Measurements from ENCODE around the gene LPIN3. TPM values are rescaled to one million over a fixed set of nuclear protein-coding genes. Genes with fewer than 3 reads are reported as not detected.
"Not testable (repeated sequence)": the region's sequence is repeated elsewhere in the genome, so short reads cannot be mapped to it uniquely, and the experiment has no call there.

Gene LPIN3
- total RNA-seq: 0.16 TPM

DNA sequence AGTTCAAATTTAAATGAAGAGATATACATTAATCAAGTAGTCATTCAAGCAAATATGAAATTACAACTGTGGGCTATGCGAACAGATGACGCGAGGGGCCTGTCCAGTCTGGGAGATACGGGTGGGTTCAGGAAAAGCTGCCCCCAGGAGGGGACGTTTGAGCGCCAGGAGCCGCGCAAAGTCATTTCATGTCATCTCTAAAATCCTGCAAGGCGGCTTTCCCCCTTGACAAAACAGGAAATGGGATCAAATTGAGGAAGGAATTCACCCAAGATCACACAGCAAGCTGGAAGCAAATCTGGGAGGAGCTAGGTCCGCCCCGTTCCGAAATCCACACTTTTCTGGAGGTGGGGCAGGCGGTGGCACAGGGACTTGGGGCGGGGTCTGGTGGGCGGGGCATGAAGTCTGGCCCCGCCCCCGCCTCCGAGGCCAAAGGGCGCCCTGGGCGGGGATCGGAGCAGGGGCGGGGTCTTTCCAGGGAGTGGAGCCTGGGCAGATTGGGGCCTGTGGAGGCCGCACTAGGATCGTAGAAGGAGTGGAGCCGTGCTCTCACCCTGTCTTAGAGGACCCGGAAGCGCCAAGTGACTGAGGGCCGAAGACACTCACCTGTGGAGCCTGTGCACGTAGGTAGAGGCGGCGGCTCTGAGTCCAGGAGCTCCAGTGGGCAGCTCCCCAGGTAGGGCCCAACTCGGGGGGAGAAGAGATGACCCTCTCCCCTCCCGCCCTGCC, at the start of gene LPIN3:
Gene LPIN3, plus strand, starts transcription at position 495 of the 729 bp plus-strand sequence. CDS start 4,983 bp downstream, outside the sequence.
- no peak for DNase-seq

- peak; percentile 39 for DNase-seq
Observed at GRCh38 chr20:41293269-41294037, 47.2 kb upstream of the LPIN3 start.

DNA sequence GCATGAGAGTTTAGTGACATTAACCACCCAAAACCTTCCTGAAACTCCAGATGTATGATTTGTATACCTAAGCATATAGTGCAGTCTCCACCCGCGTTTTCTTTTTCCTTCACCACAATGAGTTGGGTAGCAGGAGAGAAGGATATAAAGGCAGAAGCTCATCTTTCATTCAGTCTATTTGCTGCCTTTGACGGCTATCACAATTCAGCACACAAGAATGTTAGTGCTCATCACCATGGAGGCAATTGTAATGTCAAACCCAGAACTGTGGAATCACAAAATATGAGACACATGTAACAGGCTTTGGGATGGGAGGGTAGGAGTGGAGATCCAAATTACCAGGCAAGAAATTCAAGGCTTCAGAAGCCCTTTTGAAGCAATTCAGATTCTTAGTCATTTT, 40.7 kb upstream of the LPIN3 start:
- no peak for DNase-seq

GRCh38 chr20:41300383-41300782, 40.2 kb upstream of the LPIN3 start:
- no peak for DNase-seq

- DNase-seq: no peak
Observed at GRCh38 chr20:41300886-41301285, 39.7 kb upstream of the LPIN3 start.

GRCh38 chr20:41304002-41304401, 36.6 kb upstream of the LPIN3 start:
- no peak for DNase-seq

DNA sequence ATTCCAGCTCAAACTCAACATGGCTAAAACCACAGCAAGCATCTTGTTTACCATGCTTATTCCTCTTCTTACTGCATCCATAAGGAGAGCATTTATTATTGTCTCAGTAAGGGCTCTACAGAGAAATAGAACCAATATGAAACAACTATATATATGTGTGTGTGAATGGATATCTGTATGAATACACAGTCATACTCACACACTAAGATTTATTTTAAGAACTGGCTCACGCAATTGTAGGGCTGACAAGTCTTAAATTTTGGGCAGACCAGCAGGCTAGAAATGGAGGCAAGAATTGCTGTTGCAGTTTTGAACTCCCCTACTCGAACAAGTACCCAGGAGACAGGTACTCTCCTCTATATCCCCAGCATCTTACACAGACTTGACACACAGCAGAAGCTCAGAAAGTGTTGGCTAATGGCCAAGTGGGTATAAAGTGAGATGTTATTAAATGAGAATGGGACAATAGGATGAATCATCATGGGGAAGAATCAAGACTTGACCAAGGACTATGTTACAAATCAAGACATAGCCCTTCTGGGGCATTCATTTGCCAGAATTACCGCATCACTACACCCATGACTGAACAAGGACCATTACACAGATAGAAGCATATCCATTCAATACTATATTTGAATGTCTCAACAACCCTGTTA, 36.1 kb upstream of the LPIN3 start:
- no peak for DNase-seq

GRCh38 chr20:41306061-41306727, 34.4 kb upstream of the LPIN3 start:
- no peak for DNase-seq

- no peak for DNase-seq
Observed at GRCh38 chr20:41307021-41307420, 33.6 kb upstream of the LPIN3 start.

DNA sequence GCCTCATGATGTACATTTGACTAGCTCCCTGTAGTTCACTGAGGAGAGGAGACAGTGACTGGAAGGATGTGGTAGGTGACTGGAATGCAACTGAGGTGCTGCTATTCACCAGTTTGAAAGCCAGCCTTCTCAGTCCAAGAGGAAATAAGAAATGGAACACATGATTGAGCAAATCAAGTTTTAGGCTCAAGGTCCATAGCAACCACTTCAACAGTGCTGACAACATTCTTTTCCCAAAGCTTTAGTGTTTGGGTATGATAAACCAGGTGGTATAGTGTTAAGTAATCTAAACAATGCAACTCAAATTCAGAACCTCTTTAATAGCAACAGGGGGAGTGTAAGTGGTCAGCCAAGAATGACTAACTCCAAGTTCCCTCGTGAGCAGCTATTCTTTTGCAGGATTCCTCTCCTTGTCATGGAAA, 32.3 kb upstream of the LPIN3 start:
- DNase-seq: no peak

DNA sequence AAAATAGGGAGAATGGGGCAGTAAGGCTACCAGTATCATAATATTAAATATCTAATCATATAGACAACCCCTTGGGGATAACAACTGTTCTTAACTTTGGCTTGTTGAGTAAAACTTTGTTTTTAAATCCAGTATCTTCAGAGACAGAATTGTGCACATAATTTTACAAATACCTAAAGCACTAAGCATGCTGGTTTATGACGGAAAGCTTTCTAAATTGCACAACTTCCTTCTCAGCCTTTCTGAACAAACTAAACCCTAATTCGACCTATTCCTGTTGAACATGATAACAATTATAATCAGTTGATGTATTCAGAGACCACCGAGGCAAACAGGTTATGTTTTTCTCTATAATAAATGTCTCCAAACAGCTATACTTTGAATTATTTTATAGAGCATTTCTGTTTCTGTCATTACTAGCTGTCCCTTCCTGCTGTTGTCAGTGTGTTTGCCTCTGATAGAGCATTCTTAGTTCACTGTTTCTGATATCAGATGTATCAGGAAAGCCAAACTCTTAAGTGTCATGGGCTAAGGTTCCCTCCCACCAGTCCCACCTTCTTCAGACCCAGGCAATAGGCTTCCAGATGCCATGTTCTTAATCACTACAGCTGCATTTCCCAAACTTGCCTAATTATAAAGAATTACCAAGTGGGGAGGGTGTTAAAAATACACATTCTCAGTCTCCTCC, 31.8 kb upstream of the LPIN3 start:
- no peak for DNase-seq

GRCh38 chr20:41309817-41310216, 30.8 kb upstream of the LPIN3 start:
- DNase-seq: no peak

GRCh38 chr20:41312009-41312408, 28.6 kb upstream of the LPIN3 start:
- not testable (repeated sequence) for DNase-seq

DNA sequence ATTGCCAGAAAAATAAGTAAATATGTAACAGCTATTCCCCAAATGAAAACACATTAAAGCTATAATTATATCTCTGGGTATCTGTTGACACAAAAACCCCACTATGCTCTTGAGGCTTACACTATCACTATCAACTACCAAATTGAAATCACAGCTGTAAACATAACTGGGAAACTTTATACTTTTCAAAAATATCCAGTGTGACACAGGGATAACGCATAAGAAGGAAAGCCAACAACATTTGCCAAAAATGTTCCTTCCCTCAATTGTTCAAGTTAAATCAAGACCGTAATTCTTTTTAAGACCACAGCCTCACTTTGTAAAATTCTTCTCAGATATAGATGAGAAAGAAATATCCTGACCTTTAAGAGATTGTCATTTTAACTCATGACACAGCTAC, 26.2 kb upstream of the LPIN3 start:
- DNase-seq: no peak

- DNase-seq: no peak
Observed at GRCh38 chr20:41316051-41316450, 24.6 kb upstream of the LPIN3 start.

DNA sequence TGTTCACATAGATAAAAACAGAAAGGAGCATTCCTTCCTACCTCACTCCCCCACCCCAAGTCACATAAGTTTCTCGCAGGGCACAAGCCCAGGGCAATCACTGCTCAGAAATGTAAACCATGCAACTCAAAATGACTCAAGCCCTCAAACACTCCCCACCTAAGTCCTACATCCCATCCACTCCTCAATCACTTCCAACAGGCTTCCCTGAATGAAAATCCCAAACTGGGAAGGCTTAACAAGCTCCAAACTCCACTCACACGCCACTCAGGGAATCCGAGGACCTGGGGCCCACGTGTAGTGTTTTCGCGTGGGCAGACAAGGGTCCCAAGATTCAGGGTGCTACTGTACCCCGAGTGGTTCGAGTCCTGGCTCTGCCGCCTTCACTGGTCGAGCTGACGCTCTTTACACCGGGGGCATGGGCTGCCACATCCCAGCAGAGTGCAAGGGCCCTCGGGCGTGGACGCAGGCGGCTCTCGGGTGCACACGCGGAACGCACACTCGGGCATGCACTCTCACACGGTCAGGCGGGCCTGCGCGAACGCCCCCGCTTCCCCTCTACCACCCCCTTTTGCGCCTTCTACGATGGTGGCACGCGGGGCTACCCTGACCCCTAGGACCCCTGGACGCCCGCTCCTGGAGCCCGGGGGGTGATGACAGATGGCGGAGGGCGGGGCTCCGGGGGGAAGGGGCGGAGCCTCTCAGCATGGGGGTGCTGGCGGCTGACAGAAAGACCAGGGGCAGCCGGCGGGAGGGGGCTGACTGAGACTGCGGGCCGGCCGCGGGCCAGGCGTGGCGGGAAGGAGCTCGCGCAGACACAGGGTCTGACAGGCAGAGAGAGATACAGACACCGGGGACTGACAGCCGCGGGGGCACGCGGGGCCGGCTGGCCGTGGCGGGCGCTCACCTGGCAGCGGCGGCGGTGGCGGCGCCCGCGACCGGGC, 23.7 kb upstream of the LPIN3 start:
- DNase-seq: peak; percentile 80

- peak; percentile 94 for DNase-seq
Observed at GRCh38 chr20:41317546-41318270, 22.9 kb upstream of the LPIN3 start, which contains the start of gene ZHX3. ZHX3 (minus strand) TSS chr20:41317731; CDS start chr20:41204916, 112,815 bp downstream.

GRCh38 chr20:41318271-41318649, 22.4 kb upstream of the LPIN3 start:
- DNase-seq: no peak

DNA sequence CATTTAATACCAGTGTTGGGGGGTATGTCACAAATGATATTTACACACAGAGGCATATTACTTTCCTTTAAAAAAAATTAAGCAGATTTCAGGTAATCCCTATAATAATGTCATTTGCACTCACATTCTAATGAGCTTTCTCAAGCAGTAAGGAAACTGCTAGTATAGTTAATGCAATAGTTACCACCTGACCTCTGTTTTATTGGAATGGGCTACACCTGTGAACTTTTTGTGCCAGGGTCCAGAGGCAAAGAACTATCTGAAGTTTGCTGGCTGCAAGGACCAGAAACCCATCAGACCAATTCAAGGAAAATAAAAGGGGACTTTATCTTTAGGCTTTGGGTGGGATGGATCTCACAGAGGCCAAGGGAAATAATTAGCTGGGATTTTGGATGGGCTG, 20.2 kb upstream of the LPIN3 start:
- no peak for DNase-seq

GRCh38 chr20:41320976-41321375, 19.6 kb upstream of the LPIN3 start:
- DNase-seq: no peak

All from occipital lobe (tissue), 2 donors.